Left lung (tissue), 10 donors: ENCODE measurements around the gene CXCL1. TPM values are rescaled to one million over a fixed set of nuclear protein-coding genes. Genes with fewer than 3 reads are reported as not detected.
A peak's percentile ranks its signal among the peaks of the same experiment; 100 is the strongest.

Experiments
- ATAC-seq: fragments of 200-7000 bp; cut with Tn5 transposase; one replicate; pipeline ENCODE4 v1.9.1; 2020; ENCODE audit warnings: moderate library complexity
- DNase-seq, 4 donors: peaks; one replicate each; pipeline ENCODE4 v3.0.0-alpha.2; 2013 to 2020
- H3K27ac ChIP-seq, 2 donors: fragments of 200-600 bp; sonication (generic) in 1 of 2; one replicate each; pipeline versions ENCODE4 v1.5.0 to v1.8.0; 2020 to 2021
- H3K27me3 ChIP-seq, 2 donors: fragments of 200-600 bp; sonication (generic) in 1 of 2; one replicate each; pipeline versions ENCODE4 v1.5.0 to v1.8.0; 2020 to 2021
- H3K36me3 ChIP-seq, 2 donors: fragments of 200-600 bp; sonication (generic) in 1 of 2; one replicate each; pipeline versions ENCODE4 v1.5.0 to v1.8.0; 2020 to 2021
- H3K4me1 ChIP-seq, 2 donors: fragments of 200-600 bp; one replicate each; pipeline ENCODE4 v1.8.0; 2021
- H3K4me3 ChIP-seq, 2 donors: fragments of 200-600 bp; sonication (generic) in 1 of 2; one replicate each; pipeline versions ENCODE4 v1.5.0 to v1.8.0; 2020 to 2021; ENCODE audit warnings: mild to moderate bottlenecking in 1 of 2
- H3K9me3 ChIP-seq, 2 donors: fragments of 200-600 bp; sonication (generic) in 1 of 2; one replicate each; pipeline versions ENCODE4 v1.5.0 to v1.8.0; 2020 to 2021
- CTCF ChIP-seq, 2 donors: fragments of 200-600 bp; sonication (generic) in 1 of 2; IDR thresholded peaks; one replicate each; pipeline versions ENCODE4 v1.5.0 to v1.8.0; 2021; ENCODE audit warnings: antibody characterized with exemption in 2 of 2
- intact Hi-C, 2 donors: fragments of 100-400 bp; cut with DNase I; formaldehyde crosslinking; loops; one replicate each; pipeline versions ENCODE4 v1.11.2 to v1.14.2; 2022
- polyA plus RNA-seq, 6 donors: library from polyadenylated mRNA; unstranded; fragments of 120-200 nt; gene quantifications; one replicate each; pipeline ENCODE4 v1.2.1, GENCODE V29; 2013; ENCODE audit not compliant: insufficient read length in 6 of 6
- total RNA-seq, 2 donors: library from RNA; stranded (reverse); fragmentation: NEBNext Ultra II Directional; extraction: Animal tissue kit (Norgen Biotek cat#: 25700); gene quantifications; one replicate each; pipeline ENCODE4 v1.2.1, GENCODE V29; 2021
- donor health status: DM: no; HTN: yes; CAD: no.
- donor health status: DM: no; HTN: no; CAD: no.

The CXCL1 gene
- total and polyA plus RNA-seq, 8 donors, result 0.83 to 39.0 (median 2.2) TPM

DNA sequence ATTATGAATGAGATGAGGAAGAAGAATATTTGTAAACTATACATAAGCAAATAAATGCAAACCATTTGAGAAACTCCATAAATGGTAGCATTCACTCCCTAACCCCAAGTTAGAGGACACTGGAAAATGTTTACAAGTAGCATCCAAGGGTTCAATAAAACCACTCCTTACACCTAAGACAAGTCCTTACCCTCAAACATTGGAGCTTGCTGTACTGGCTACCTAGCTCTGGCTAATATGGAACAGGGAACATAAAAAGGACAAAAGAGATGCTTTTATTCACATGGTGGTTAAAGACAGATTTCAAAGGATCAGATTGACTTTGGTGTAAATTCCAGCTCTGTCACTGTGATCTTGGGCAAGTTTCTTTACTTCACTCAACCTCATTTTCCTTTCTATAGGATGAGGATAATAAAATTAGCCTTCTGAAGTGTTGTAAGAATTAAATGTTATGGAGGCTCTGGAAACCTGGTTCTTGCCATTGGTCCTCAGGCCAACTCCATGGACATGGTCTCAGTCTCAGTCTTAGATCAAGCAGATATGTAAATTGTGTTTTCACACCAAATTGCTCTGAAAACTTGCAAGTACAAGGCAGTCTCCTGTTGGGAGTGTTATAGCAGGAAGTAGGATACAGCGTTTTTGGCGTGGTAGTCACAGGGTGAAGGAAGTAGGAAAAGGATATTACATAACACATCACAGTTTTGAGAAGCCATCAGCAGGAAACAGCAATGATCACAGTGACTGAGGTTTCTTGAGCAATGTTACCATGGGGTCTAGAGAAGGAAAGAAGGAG, 3.3 kb downstream of the CXCL1 start:
- H3K4me1 ChIP-seq, result peaks cover 0 to 75% of the 10 kb centered on the region in 2 donors
- ATAC-seq, result no peak
- H3K27ac ChIP-seq, result peak overlapping the region in 1 of 2 donors; percentile 94
- H3K4me3 ChIP-seq, result no peak overlapping the region
- no peak for DNase-seq
- H3K27me3 ChIP-seq, result no peaks in the 10 kb centered on the region
- no peaks in the 10 kb centered on the region for H3K9me3 ChIP-seq
- no peaks in the 10 kb centered on the region for H3K36me3 ChIP-seq
- TF ChIP-seq CTCF (IDR thresholded peaks at IDR 0.05), result no peak
- intact Hi-C loops, result no loop called here

DNA sequence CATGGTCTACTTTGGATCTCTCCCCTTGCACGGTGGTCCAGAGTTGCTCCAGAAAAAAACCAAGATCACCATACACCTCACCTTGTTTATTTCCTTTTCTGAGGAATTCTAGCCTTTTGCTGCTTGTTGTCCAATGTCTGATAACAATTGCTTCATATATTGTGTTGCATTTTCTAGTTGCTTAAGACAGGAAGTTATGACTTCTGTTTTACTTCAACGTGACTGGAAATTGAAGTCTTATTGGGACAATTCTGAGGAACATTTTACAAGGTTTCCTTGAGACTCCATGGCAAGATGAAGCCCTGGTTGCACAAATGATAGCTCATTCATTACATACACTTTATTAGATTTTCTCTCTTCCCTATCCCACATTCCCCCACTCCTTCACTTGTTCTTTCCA, 5.2 kb downstream of the CXCL1 start:
- peak overlapping the region in 1 of 2 donors; percentile 94 for H3K27ac ChIP-seq
- H3K4me3 ChIP-seq, result no peak overlapping the region
- no peaks in the 10 kb centered on the region for H3K36me3 ChIP-seq
- intact Hi-C loops, result no loop called here
- DNase-seq (no peak), ATAC-seq (no peak)
- no peaks in the 10 kb centered on the region for H3K27me3 ChIP-seq
- H3K4me1 ChIP-seq, result peaks cover 0 to 63% of the 10 kb centered on the region in 2 donors
- no peak for TF ChIP-seq CTCF (IDR thresholded peaks at IDR 0.05)
- no peaks in the 10 kb centered on the region for H3K9me3 ChIP-seq

DNA sequence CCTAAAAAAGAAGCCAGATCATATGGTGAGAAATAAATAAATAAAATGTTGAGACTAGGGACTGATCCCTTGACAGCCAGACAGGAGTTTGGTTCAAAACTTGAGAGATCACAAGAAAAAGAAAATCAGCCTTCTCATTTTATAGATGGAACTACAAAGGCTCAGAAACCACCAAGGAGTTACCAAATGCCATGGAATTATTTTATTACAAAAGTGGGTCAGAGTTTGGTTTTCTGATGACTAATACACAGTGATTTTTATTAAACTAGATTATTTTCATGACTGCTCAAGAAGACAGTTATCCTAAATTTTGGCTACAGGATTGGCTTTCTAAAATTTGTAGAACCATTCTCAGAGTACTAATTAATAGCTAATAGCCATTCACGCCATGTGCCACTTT, 6.2 kb downstream of the CXCL1 start:
- no peak for ATAC-seq
- intact Hi-C loops, result no loop called here
- no peaks in the 10 kb centered on the region for H3K36me3 ChIP-seq

GRCh38 chr4:73883306-73883705, 14.1 kb downstream of the CXCL1 start:
- no peaks in the 10 kb centered on the region for H3K4me1 ChIP-seq
- TF ChIP-seq CTCF (IDR thresholded peaks at IDR 0.05), result no peak
- intact Hi-C loops, result no loop called here
- no peaks in the 10 kb centered on the region for H3K9me3 ChIP-seq
- DNase-seq, result no peak
- no peak overlapping the region for H3K27ac ChIP-seq
- no peaks in the 10 kb centered on the region for H3K27me3 ChIP-seq
- ATAC-seq, result no peak
- H3K4me3 ChIP-seq, result no peak overlapping the region
- no peaks in the 10 kb centered on the region for H3K36me3 ChIP-seq

More for the DNA sequence above, 6.2 kb downstream of the CXCL1 start:
- no peak for TF ChIP-seq CTCF (IDR thresholded peaks at IDR 0.05)
- H3K4me3 ChIP-seq, result no peak overlapping the region
- H3K27me3 ChIP-seq, result no peaks in the 10 kb centered on the region
- DNase-seq, result no peak
- H3K27ac ChIP-seq, result peak overlapping the region in 1 of 2 donors; percentile 94
- H3K4me1 ChIP-seq, result peaks cover 0 to 52% of the 10 kb centered on the region in 2 donors
- H3K9me3 ChIP-seq, result no peaks in the 10 kb centered on the region

GRCh38 chr4:73885574-73886267, 16.5 kb downstream of the CXCL1 start:
- no peaks in the 10 kb centered on the region for H3K4me1 ChIP-seq
- ATAC-seq (no peak), DNase-seq (no peak)
- intact Hi-C loops, result no loop called here
- H3K27ac ChIP-seq, result no peak overlapping the region
- H3K4me3 ChIP-seq, result no peak overlapping the region
- TF ChIP-seq CTCF (IDR thresholded peaks at IDR 0.05), result no peak
- H3K27me3 ChIP-seq, result no peaks in the 10 kb centered on the region
- H3K36me3 ChIP-seq, result no peaks in the 10 kb centered on the region
- no peaks in the 10 kb centered on the region for H3K9me3 ChIP-seq
